Progenitor cell of endocrine pancreas (in vitro differentiated cells): ENCODE results near the gene USP49. TPM values are rescaled to one million over a fixed set of nuclear protein-coding genes. Genes with fewer than 3 reads are reported as not detected.

Experiments used
- DNase-seq: peaks from one replicate; pipeline ENCODE4 v3.0.0; 2021; ENCODE audit warnings: low spot score; ENCODE audit not compliant: unreplicated experiment
- H3K27ac Mint-ChIP-seq: 2 replicates; pipeline ENCODE4 v1.8.0; 2021; ENCODE audit warnings: mild to moderate bottlenecking, moderate library complexity, mixed read lengths
- H3K27me3 Mint-ChIP-seq: 2 replicates; pipeline ENCODE4 v1.8.0; 2021; ENCODE audit warnings: mixed read lengths
- H3K36me3 Mint-ChIP-seq: 2 replicates; pipeline ENCODE4 v1.8.0; 2022; ENCODE audit warnings: mixed read lengths; ENCODE audit not compliant: insufficient read depth
- H3K4me1 Mint-ChIP-seq: 2 replicates; pipeline ENCODE4 v1.8.0; 2021; ENCODE audit warnings: low read depth, mixed read lengths
- H3K4me3 Mint-ChIP-seq: 2 replicates; pipeline ENCODE4 v1.8.0; 2021; ENCODE audit warnings: low read depth, mild to moderate bottlenecking, moderate library complexity, mixed read lengths
- H3K9me3 Mint-ChIP-seq: 2 replicates; pipeline ENCODE4 v1.8.0; 2021; ENCODE audit warnings: low read depth, mixed read lengths
- total RNA-seq: library from RNA; stranded (reverse); gene quantifications from 2 replicates; pipeline ENCODE4 v1.2.1, GENCODE V29; 2021
- TF ChIP-seq, protein P1 (sequence below): fragments of 200-600 bp; sonication (generic); IDR thresholded peaks from one replicate; pipeline ENCODE4 v1.5.0; 2021; ENCODE audit warnings: antibody characterized with exemption, mild to moderate bottlenecking; ENCODE audit not compliant: unreplicated experiment

Gene USP49
- total RNA-seq, 1 donor from 2014 or later = 19.4 TPM

DNA sequence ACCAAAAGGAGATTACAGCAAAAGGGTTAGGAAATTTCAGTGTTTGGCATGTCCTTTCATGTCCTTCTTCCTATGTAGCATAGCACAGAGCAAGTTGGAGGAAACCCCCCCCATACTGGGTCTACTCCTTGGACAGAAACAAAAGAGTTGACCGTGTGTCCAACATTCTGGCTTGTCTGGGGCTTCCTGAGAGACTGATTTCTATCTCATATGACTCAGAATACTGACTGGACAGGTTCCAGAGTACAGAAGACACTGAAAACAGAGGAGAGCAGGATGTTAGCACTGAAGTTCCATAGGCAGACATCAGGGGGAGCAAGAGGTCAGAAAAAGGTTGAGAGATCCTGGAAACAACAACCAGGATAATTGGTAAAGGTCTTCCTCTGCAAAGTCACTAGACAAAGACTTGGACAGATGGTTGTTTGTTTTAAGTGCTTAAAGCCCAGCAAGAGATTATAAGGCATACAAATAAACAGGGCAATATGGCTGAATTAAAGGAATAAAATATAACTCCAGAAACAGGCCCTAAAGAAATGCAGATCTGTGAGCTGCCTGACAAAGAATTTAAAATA lies 48.4 kb downstream of the USP49 start:
- H3K9me3 Mint-ChIP-seq = no peaks in the 10 kb centered on the region
- TF ChIP-seq, protein P1, sequence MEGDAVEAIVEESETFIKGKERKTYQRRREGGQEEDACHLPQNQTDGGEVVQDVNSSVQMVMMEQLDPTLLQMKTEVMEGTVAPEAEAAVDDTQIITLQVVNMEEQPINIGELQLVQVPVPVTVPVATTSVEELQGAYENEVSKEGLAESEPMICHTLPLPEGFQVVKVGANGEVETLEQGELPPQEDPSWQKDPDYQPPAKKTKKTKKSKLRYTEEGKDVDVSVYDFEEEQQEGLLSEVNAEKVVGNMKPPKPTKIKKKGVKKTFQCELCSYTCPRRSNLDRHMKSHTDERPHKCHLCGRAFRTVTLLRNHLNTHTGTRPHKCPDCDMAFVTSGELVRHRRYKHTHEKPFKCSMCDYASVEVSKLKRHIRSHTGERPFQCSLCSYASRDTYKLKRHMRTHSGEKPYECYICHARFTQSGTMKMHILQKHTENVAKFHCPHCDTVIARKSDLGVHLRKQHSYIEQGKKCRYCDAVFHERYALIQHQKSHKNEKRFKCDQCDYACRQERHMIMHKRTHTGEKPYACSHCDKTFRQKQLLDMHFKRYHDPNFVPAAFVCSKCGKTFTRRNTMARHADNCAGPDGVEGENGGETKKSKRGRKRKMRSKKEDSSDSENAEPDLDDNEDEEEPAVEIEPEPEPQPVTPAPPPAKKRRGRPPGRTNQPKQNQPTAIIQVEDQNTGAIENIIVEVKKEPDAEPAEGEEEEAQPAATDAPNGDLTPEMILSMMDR = peak; percentile 82
- DNase-seq = peak; percentile 29
- H3K4me1 Mint-ChIP-seq = peaks cover 1% of the 10 kb centered on the region
- peaks cover 4% of the 10 kb centered on the region for H3K36me3 Mint-ChIP-seq
- no peak overlapping the region for H3K4me3 Mint-ChIP-seq
- H3K27ac Mint-ChIP-seq = peak overlapping the region; percentile 1
- H3K27me3 Mint-ChIP-seq = no peaks in the 10 kb centered on the region

GRCh38 chr6:41843178-41843577 lies 52.0 kb downstream of the USP49 start:
- Mint-ChIP-seq H3K4me1 (peaks cover 1% of the 10 kb centered on the region), H3K9me3 (no peaks in the 10 kb centered on the region), H3K27ac (no peak overlapping the region), H3K4me3 (no peak overlapping the region), H3K36me3 (peaks cover 2% of the 10 kb centered on the region), H3K27me3 (no peaks in the 10 kb centered on the region)
- TF ChIP-seq, protein P1 = no peak
- DNase-seq = no peak

DNA sequence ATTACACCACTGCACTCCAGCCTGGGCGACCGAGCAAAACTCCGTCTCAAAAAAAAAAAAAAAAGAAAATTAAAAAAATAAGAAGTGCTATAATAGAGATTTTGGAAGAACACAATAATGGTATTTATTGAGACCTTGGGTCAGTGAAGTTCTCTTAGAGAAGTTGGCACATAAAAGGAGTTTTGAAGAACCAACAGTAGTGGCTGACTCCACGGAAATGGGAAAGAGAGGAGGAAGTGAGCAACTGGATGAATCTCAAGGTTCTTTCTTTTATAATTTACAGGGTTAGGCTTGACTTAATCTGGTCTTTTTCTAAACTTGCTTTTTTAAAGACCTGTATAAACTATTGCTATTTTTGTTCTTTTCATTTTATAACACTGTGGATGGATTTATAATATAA lies 54.8 kb downstream of the USP49 start:
- Mint-ChIP-seq H3K4me3 (no peak overlapping the region), H3K27ac (no peak overlapping the region), H3K27me3 (no peaks in the 10 kb centered on the region), H3K36me3 (peaks cover 3% of the 10 kb centered on the region), H3K9me3 (no peaks in the 10 kb centered on the region), H3K4me1 (no peaks in the 10 kb centered on the region)
- TF ChIP-seq, protein P1 = no peak
- no peak for DNase-seq

DNA sequence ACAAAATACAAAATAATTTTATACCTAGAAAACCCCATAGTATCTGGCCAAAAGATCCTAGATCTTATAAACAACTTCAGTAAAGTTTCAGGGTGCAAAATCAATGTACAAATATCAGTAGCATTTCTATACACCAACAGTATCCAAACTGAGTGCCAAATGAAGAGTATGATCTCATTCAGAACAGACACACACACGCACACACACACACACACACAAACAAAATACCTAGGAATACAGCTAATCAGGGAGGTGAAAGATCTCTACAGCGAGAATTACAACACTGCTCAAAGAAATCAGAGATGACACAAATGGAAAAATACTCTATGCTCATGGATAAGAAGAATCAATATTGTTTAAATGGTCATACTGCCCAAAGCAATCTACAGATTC lies 58.5 kb downstream of the USP49 start:
- Mint-ChIP-seq H3K9me3 (no peaks in the 10 kb centered on the region), H3K4me3 (no peak overlapping the region), H3K36me3 (peaks cover 7% of the 10 kb centered on the region), H3K27ac (no peak overlapping the region), H3K27me3 (no peaks in the 10 kb centered on the region), H3K4me1 (no peaks in the 10 kb centered on the region)
- no peak for DNase-seq
- TF ChIP-seq, protein P1 = no peak

DNA sequence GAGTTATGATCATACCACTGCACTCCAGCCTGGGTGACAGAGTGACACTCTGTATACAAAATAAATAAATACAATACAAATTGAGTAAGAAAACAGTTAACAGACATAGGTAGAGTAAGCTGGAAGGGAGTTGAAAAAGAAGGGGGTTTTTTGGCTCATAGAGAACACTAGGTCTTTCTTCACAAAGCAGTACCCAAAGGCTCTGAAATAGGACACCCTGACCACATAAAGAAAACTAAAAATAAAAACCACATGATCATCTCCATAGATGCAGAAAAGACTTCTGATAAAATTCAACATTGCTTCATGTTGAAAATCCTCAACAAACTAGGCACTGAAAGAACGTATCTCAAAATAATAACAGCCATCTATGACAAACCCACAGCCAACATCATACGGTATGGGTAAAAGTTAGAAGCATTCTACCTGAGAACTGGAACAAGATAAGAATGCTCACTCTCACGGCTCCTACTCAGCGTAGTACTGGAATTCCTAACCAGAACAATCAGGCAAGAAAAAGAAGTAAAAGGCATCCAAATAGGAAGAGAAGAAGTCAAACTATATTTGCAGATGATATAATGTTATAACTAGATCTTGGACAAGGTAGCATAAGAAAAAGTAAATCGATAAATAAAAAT lies 59.0 kb downstream of the USP49 start:
- Mint-ChIP-seq H3K4me1 (no peaks in the 10 kb centered on the region), H3K27ac (no peak overlapping the region), H3K4me3 (no peak overlapping the region), H3K36me3 (peaks cover 6% of the 10 kb centered on the region), H3K9me3 (no peaks in the 10 kb centered on the region), H3K27me3 (no peaks in the 10 kb centered on the region)
- DNase-seq = no peak
- TF ChIP-seq, protein P1 = no peak
